HG03565 (cell line): Measurements from ENCODE around the gene WNT5A.

Experiments
- ATAC-seq: cut with Tn5 transposase; IDR thresholded peaks from one replicate; pipeline ENCODE4 v1.9.1; 2021; ENCODE audit warnings: mild to moderate bottlenecking, moderate library complexity; ENCODE audit not compliant: unreplicated experiment

WNT5A gene

DNA sequence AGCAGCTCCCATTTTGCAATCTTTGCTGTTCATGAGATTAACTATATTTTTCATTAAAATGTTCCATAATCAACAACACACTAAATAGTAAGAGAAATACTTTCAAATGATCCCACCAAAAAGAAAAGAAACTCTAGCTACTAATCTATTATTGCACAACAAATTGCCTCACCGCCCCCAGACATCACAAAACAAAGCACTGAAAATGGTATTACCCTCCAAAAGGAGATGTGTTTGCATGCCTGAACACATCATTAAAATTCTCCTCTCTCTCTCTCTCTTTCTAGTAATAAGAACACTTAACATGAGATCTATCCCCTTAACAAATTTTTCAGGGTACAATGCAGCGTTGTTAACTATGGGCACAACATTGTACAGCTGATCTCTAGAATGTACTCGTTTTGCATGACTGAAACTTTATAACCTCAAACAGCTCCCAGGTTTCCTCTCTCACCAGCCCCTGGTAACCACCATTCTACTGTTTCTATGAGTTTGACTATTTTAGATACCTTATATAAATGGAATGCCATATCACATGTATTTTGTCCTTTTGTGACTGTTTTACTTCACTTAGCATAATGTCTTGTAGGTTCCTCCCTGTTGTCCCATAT is 33.1 kb downstream of the WNT5A start:
- no peak for ATAC-seq

DNA sequence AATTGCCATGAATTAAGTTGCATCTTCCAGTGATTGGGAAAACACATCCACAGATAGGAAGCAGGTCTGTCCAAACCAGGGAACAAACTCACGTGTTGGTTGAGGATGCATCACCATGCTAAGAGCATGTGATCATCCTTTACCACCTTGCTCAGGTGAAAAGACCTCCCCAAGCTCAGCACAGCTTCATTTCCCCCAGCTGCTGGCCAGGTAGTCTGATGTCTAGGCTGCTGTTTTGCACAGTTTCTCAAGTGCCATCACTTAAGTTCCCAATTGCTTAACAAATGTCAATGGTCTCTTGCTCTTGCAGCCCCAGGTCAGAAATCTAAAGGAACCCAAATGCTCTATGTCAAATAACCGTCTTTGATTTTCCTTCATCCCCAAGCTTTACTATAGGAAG is 34.2 kb downstream of the WNT5A start:
- ATAC-seq: no peak

DNA sequence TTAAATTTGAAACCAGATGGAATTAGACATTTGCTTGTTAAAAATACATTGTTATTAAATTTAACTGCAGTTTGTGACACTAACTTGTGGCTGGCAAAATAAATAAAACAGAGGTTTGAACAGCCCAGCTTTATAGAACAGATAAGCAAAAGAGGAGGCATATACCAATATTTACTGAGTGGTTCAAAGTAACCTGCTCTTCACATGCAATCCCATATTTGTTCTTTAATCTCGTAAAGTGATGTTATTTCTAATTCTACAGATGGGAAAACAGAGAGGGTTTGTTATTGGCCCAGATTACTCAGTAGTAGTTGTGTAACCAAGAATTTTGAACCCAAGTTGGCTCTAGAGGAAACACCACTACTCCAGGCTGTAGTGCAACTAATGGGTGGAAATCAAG is 37.6 kb downstream of the WNT5A start:
- no peak for ATAC-seq

DNA sequence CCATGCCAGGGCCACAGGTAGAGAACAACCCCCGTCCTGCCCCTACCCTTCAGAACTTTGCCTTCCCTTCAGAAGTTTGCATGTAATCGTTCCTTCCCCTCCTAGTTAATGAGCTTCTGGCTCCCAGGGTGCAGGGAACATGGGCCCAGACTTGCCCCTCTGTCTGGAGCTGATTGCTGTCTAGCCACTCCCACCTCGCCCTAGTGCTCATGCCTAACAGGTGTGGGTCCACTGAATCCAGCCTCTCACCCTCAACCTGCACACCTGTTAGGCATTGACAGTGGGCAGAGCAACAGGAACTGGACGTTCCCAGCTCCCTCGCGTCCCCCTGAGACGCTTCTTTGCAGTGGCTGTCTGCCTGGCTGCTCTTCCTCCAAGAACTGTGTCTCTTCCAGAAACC is 40.3 kb downstream of the WNT5A start:
- ATAC-seq: no peak

DNA sequence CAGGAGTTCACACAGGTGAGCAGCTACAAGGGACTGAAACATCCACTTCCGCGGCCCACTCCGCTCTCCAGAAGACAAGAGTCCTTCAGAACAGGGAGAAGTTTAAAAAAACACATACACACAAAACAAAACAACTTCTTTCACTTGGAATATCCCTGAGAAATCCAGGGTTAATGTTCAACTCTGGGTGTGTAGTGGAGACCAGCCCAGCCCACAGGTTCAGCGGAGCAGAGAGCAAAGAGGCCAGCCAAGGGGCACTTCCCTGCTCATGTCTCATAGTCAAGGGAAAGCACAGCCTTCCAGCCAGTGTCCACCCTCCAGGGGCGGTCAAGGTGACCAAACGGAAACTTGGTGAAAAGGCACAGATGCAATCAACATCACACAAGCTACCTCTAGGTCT is 41.6 kb downstream of the WNT5A start:
- no peak for ATAC-seq

DNA sequence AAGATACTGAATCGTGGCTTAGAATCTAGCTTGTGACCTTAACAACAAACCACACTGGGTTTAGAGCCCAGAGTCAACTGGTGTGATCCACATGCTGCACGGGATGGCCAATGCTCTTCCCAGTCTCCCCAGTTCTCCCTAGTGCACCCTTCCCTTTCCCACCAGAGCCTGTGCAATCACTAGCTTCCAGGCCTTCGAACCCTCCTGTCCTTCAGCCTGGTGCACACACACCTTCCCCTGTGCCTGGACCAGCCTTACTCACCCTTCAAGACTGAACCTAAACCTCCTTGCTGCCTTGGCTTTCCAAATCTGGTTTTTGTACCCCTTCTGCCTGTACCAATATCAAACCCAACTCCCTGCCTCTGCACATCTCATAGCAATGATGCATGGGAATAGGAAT is 43.8 kb downstream of the WNT5A start:
- no peak for ATAC-seq

DNA sequence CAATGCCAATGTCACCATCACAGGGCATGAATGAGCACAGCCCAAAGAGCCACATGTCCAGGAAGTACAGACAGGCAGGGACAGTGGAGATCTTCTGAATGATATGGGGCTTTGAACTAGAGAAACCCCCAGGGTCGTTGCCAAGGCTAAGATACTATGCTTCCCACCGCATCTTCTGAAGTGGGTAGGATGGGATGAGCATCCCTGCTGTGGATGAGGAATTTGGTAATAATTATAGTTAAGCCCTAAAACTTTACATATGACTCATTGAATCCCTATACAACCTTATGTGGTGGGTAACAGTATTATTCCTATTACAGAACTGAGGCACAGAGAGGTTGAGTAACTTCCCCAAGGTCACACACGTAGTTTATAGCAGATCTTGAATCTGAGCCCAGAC is 44.2 kb downstream of the WNT5A start:
- no peak for ATAC-seq

DNA sequence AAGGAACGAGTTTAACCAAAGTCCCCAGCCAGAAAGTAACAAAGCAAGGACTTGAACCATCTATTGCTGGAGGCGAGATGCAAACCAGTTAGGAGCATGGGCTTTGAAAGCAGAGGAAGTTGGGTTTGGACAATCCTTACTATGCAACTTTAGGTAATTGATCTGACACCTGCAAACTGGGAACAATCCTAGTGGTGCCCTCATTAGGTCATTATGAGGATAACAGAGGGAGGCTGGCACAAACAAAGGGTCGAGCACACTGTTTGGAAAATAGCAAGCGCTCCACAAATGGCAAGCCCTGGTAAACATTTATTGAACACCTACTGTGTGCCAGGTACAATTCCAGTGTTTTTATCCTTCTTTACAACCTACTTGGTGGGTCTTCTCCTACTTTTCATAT is 45.6 kb downstream of the WNT5A start:
- no peak for ATAC-seq

DNA sequence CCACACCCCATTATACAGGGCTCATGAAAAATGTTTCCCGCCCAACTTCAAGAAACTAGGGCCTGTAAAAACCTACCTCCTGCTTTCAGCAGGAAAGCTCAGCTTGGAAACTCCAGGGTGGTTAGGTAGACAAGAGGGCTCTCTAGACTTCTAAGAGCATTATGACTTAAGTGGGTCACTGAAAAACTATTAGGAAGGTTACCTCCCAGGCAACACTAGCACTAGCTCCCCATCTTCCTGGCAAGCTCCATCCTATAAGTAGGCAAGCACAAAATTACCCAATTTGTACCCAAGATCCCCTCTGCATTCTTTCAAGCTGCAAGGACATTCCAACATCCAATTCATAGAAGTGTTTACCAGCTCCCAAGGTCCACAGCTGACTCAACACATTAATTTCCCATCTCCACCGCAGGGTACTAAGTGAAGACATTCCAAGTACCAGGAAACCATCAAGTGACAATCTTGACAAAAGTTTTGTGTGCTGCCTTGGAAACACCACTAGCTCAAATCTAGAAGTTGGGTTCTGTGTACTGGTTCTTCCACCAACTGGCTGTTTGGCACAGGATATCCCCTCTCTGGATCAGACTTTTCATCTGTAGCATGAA is 46.9 kb downstream of the WNT5A start:
- ATAC-seq: no peak

DNA sequence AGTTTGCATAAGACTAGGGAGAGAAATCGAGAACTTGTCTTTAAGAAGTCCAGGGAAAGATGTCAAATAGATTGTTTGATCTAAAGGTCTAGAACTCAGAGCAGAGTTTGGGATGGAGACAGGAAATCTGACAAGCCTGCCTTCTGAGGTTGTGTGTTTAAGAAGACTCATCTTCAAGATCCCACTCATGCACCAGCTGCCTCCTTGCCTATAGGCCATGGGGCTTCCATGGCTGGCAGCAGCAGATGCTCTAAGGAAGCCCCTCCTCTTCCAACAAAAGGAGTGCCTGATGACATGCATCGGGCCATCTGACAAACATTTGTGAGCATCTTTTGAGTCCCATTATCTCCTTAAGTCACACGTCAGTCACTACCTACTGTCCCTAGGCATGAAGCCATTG is 47.4 kb downstream of the WNT5A start:
- no peak for ATAC-seq

DNA sequence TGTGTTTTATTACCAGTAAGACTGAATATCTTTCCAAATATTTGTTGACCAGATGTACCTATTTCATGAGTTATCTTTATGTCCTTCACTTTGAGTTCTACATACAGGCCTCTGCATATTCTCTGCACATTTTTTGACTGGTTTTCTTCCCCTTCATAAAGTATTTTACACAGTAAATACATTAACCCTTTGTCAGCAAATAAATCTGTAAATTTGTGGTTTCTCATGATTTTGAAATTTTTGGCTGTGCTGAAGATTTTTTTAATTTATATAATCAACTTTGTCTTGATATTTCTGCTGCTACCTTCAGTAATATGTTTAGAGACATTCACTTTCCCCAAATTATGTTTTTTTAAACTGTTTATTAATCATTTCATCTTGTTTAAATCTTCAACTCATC is 50.5 kb downstream of the WNT5A start:
- no peak for ATAC-seq

DNA sequence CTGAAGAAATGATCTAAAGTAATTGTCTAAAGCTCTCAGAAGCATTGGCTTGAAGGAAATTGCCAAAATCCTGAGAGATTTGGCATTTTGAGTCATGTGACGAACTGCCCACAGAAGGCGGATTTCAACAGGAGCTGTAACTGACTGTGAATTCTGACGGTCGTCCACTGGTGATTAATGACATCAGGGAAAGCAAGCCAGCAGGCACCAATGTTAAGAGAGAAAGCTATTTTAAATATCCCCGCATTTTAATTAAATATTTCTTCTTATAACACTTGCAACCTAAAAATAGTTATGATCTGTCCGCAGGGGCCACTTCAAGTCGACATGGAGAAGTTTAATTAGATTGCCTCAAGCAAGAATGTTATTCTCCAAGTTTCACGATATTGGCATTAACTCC is 51.6 kb downstream of the WNT5A start:
- no peak for ATAC-seq

DNA sequence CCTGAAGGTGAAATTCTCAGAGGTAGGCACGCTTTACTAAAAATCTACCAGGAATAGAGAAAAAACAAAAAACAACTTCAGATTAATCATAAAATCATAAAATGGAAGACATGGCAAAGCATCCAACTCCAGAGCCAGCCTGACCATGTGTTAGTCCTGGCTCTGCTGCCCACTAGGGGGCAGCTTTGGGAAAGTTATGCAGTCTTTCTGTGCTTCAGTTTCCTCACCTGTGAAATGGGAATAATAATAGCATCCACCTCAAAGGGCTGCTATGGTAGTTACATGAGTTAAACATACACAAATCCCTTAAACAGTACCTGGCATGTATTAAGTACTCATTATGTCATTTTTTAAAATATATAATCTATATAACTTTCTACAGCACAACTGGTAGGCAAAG is 52.3 kb downstream of the WNT5A start:
- ATAC-seq: no peak

DNA sequence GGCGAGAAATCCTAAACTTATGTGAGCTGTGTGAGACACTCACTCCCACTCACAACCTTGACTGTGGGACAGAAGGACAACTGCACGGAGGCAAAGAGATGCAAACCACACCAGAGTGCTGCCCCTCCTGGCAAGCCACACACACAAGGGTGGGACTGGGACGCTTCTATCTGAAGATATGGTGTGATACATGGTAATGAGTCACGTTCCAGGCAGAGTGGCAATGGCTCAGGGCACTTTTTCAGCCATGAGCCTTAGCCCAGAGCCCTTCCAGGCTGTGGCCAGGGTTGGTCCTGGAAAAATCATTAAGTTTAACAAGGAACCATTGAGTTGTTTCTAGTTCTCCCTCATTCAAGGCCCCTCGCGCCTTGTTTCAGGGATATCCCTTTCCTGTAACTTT is 56.1 kb downstream of the WNT5A start:
- no peak for ATAC-seq

DNA sequence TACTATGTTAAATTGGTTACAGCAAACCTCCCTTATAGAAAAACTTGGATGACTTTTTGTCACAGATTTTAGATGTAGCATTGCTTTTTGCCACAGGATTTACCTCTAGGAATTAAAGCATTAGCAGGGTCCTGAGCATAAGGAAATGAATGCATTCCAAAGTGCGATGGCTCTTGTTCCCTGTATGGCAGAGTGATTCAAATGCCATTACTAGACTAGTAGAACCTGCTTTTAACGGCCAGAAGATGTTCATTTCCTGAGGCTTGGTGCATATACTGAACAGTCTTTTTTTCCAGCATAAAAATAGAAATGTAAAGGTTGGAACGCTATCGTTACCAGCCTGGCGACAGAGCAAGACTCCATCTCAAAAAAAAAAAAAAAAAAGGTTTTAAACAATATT is 59.4 kb downstream of the WNT5A start:
- ATAC-seq: no peak

DNA sequence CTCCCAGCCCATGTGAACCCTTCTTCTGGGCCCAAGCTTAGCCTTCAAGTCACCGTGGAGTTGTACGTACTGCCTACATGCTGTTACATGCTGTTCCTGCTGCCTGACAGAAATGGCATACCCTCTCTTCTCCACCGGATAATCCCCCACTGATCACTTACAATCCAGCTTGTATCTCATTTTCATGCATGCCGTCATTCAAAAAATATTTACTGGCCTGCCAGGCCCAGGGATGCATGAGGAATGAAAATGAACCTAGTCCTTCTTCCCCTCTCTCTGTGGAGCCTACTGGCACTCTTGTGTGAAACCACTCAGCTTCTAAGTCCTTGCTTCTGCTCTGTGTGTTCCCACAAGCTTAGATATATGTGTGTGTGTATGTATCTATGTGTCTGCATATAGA is 60.6 kb downstream of the WNT5A start:
- no peak for ATAC-seq

DNA sequence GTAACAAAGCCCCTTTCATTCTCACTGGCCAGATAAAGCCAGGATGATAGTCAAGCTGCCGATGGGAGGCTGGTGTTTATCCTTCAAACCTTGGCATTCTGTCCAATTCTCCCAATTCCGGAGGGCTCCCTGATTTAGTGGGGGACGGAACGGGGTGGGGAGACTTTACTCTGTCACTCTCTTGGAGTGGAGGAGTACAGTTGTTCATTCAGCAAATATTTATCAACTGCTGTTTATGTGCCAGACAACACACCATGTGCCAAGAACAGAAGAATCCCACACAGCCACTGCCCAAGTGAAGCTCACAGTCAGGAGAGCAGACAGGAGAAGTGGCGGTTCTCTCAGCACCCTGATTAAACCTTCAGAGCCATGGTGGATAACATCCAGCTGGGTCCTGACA is 63.3 kb downstream of the WNT5A start:
- no peak for ATAC-seq

DNA sequence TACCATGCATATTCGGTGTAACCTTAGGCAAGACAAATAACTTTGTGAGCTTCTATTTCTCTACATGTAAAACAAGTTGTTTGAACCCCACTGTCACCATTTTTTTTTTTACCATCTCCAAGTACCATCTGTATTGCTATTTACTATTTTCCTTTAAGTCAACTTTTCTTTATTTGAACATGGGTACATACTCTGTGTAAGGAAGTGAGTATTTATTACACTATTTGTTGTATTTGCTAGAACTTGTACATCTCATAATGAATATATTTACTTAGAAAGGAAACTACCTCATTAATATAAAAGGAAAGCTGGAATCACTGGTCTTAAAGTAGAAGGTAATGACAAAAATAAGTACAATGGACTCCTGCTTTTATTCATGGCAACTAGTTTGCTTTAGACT is 69.9 kb downstream of the WNT5A start:
- no peak for ATAC-seq

DNA sequence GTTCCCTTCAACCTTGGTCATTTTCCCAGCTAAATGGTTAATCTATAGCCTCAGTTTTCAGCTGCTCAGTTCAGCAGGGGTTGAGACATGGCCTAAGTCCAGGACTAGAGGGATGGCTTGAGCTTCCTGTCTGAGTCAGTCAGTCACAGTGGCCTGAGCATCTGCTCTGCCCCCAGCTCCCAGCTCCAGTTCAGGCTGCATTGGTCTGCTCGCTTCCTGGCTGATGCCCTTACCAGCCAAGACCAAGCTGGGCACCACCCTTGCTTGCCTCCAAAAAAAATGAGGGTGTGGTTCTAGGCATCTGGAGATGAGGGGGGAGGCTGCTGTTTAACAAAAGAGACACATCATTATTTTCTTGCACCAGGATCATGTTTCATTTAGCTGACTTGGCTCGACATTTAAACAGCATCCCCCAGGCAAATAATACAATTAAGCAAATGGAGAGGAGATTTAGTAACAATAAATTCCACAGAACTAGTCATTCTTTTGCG is 70.7 kb downstream of the WNT5A start:
- ATAC-seq: no peak
